GM12891 (cell line): ENCODE measurements around the gene GABPB1.

ENCODE experiments used
- POLR2A ChIP-seq: IDR thresholded peaks from 2 replicates; pipeline ENCODE4 v1.6.1; 2011; ENCODE audit warnings: low read depth, low read length, control low read depth
- POLR2AphosphoS5 ChIP-seq: IDR thresholded peaks from 2 replicates; pipeline ENCODE4 v1.6.1; 2011; ENCODE audit warnings: low read depth, low read length, control low read depth
- TAF1 ChIP-seq: IDR thresholded peaks from 2 replicates; pipeline ENCODE4 v1.6.1; 2011; ENCODE audit warnings: low read depth, low read length, control low read depth

DNA sequence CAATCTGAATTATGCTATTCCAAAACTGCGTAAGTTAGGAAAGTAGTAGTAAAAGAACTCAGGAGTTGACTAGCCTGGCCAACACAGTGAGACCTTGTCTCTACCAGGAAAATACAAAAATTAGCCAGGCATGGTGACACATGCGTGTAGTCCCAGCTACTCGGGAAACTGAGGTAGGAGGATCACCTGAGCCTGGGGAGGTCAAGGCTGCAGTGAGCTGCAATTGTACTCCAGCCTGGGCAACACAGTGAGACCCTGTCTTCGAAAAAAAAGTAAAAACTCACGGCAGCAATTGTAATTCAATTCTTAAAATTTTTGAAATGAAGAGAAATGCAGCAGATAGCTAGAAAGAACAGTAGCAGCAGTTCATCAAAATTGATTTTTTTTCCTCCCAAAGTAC is 9.7 kb downstream of the GABPB1 start:
- TF ChIP-seq TAF1 (no peak), POLR2A (no peak), POLR2AphosphoS5 (no peak)
